Activated CD4-positive, alpha-beta T cell treated with anti-CD3 and anti-CD28 coated beads for 24 hours (primary cell): ENCODE measurements around the gene BCL6.

Experiments
- DNase-seq, 2 donors: peaks; one replicate each; pipeline ENCODE4 v3.0.0-alpha.2; 2020; ENCODE audit warnings: low read depth in 2 of 2

The BCL6 gene

GRCh38 chr3:187673012-187673411, 72.3 kb downstream of the BCL6 start:
- no peak for DNase-seq
